MCF 10A (cell line): ENCODE data around the gene SSX2B. TPM values are rescaled to one million over a fixed set of nuclear protein-coding genes. Genes with fewer than 3 reads are reported as not detected.
A peak's percentile ranks its signal among the peaks of the same experiment; 100 is the strongest.
"Not testable (repeated sequence)": the region's sequence is repeated elsewhere in the genome, so short reads cannot be mapped to it uniquely, and the experiment has no call there.

Experiments used
- Bru-seq: library from RNA; stranded (reverse); fragments of 400-500 nt; gene quantifications from one replicate; lab custom pipeline; 2021; lab: Mats Ljungman, UMichigan
- BruChase-seq, 2 experiments: library from RNA; stranded (reverse); fragments of 400-500 nt; gene quantifications; one replicate each; lab custom pipeline; 2021; lab: Mats Ljungman, UMichigan
- BruUV-seq: library from RNA; stranded (reverse); fragments of 400-500 nt; replicated peaks from 2 replicates; lab custom pipeline; 2021; lab: Mats Ljungman, UMichigan
- CTCF ChIA-PET: fragments of 300-600 bp; sonication (Branson Sonifier 250); formaldehyde crosslinking; extraction: SDS; loops from one replicate; lab custom pipeline; 2021; ENCODE audit warnings: antibody characterized with exemption, inconsistent platforms; lab: Yijun Ruan, JAX
- POLR2A ChIA-PET: fragments of 300-600, 350-650 bp; sonication (Branson Sonifier 250); formaldehyde crosslinking; extraction: SDS; loops from one replicate; lab custom pipeline; 2020; ENCODE audit warnings: antibody characterized with exemption, inconsistent platforms; lab: Yijun Ruan, JAX
- DNase-seq: peaks from one replicate; pipeline ENCODE4 v3.0.0-alpha.2; 2018; ENCODE audit not compliant: unreplicated experiment
- H3K27ac Mint-ChIP-seq: one replicate; pipeline ENCODE4 v1.8.0; 2022; ENCODE audit warnings: mild to moderate bottlenecking, low read depth, mixed read lengths; ENCODE audit not compliant: unreplicated experiment
- H3K27me3 Mint-ChIP-seq: one replicate; pipeline ENCODE4 v1.8.0; 2022; ENCODE audit warnings: mixed read lengths; ENCODE audit not compliant: insufficient read depth, unreplicated experiment
- H3K36me3 Mint-ChIP-seq: one replicate; pipeline ENCODE4 v1.8.0; 2022; ENCODE audit warnings: mild to moderate bottlenecking, moderate library complexity, mixed read lengths; ENCODE audit not compliant: insufficient read depth, unreplicated experiment
- H3K4me1 Mint-ChIP-seq: one replicate; pipeline ENCODE4 v1.8.0; 2022; ENCODE audit warnings: mixed read lengths; ENCODE audit not compliant: insufficient read depth, unreplicated experiment
- H3K4me3 Mint-ChIP-seq: one replicate; pipeline ENCODE4 v1.8.0; 2022; ENCODE audit warnings: mild to moderate bottlenecking, moderate library complexity, mixed read lengths; ENCODE audit not compliant: unreplicated experiment
- H3K9me3 Mint-ChIP-seq: one replicate; pipeline ENCODE4 v1.8.0; 2022; ENCODE audit warnings: mixed read lengths; ENCODE audit not compliant: unreplicated experiment
- intact Hi-C: fragments of 100-400 bp; cut with micrococcal nuclease; formaldehyde crosslinking; loops from 2 replicates; pipeline ENCODE4 v1.14.1; 2022
- long read RNA-seq: library from polyadenylated mRNA; stranded (forward); transcript quantifications from one replicate; pipeline ENCODE4 v2.0.0, GENCODE V29; 2022
- total RNA-seq: library from RNA; stranded (reverse); gene quantifications from 2 replicates; pipeline ENCODE4 v1.2.3, GENCODE V29; 2022

SSX2B gene
- total RNA-seq (not detected in 2 replicates), Bru-seq, nascent RNA (not detected), BruChase-seq, experiment 1, labeled RNA remaining after a 6-hour chase (not detected), BruChase-seq, experiment 2, labeled RNA remaining after a 2-hour chase (not detected)
- long read RNA-seq: 0 reads

GRCh38 chrX:52750952-52751351 is at the start of gene SSX2B:
SSX2B (plus strand) TSS chrX:52751252; CDS start chrX:52752681, 1,429 bp downstream.
- H3K27me3 Mint-ChIP-seq, H3K4me1 Mint-ChIP-seq, intact Hi-C loops, BruUV-seq, DNase-seq, H3K27ac Mint-ChIP-seq, H3K4me3 Mint-ChIP-seq, H3K36me3 Mint-ChIP-seq, H3K9me3 Mint-ChIP-seq, POLR2A ChIA-PET, CTCF ChIA-PET: not testable (repeated sequence)

GRCh38 chrX:52707078-52707477 is 44.0 kb upstream of the SSX2B start, which contains the start of gene SSX2:
SSX2 (minus strand) TSS chrX:52707178; CDS start chrX:52705749, 1,429 bp downstream.
- DNase-seq, H3K4me1 Mint-ChIP-seq, CTCF ChIA-PET: not testable (repeated sequence)

DNA sequence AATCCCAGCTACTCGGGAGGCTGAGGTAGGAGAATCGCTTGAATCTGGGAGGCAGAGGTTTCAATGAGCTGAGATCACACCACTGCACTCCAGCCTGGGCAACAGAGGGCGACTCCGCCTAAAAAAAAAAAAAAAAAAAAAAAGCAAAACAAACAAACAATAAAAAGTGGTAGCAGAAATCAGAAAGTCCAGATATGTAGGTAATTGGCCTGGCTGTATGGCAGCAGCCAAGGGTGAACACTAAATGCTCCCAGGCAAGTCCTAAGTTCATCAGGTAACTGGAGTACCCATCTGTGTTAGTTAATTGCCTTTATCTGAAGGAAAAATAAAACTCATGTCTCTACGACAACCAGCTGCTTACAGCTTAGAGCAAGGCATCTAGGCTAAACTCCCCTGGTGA is 14.9 kb downstream of the SSX2B start:
- H3K9me3 Mint-ChIP-seq, H3K27me3 Mint-ChIP-seq, POLR2A ChIA-PET, H3K36me3 Mint-ChIP-seq, H3K27ac Mint-ChIP-seq, H3K4me3 Mint-ChIP-seq, intact Hi-C loops, H3K4me1 Mint-ChIP-seq, BruUV-seq, CTCF ChIA-PET, DNase-seq: not testable (repeated sequence)

More at GRCh38 chrX:52707078-52707477, 44.0 kb upstream of the SSX2B start, which contains the start of gene SSX2:
- intact Hi-C loops, H3K4me3 Mint-ChIP-seq, H3K9me3 Mint-ChIP-seq, POLR2A ChIA-PET, H3K27ac Mint-ChIP-seq, H3K27me3 Mint-ChIP-seq, BruUV-seq, H3K36me3 Mint-ChIP-seq: not testable (repeated sequence)

GRCh38 chrX:52773504-52773903 is 22.5 kb downstream of the SSX2B start:
- not testable (repeated sequence) for H3K27ac Mint-ChIP-seq

GRCh38 chrX:52797327-52797726 is 46.3 kb downstream of the SSX2B start, which contains the start of gene SPANXN5:
SPANXN5 (minus strand) TSS chrX:52797427; CDS start chrX:52797348, 79 bp downstream.
- CTCF ChIA-PET, H3K4me3 Mint-ChIP-seq, BruUV-seq, POLR2A ChIA-PET, H3K27ac Mint-ChIP-seq, H3K9me3 Mint-ChIP-seq, H3K4me1 Mint-ChIP-seq, H3K36me3 Mint-ChIP-seq, DNase-seq, intact Hi-C loops: not testable (repeated sequence)
- H3K27me3 Mint-ChIP-seq: peaks cover 47% of the 10 kb centered on the region

More at GRCh38 chrX:52773504-52773903, 22.5 kb downstream of the SSX2B start:
- CTCF ChIA-PET, DNase-seq, H3K27me3 Mint-ChIP-seq, H3K4me3 Mint-ChIP-seq, H3K9me3 Mint-ChIP-seq, BruUV-seq, H3K4me1 Mint-ChIP-seq, H3K36me3 Mint-ChIP-seq, intact Hi-C loops, POLR2A ChIA-PET: not testable (repeated sequence)

- intact Hi-C loops, CTCF ChIA-PET, H3K4me1 Mint-ChIP-seq, H3K36me3 Mint-ChIP-seq, H3K4me3 Mint-ChIP-seq, H3K27ac Mint-ChIP-seq, BruUV-seq, H3K9me3 Mint-ChIP-seq, POLR2A ChIA-PET: not testable (repeated sequence)
- DNase-seq: peak; percentile 16
- H3K27me3 Mint-ChIP-seq: peaks cover 52% of the 10 kb centered on the region
Observed at GRCh38 chrX:52804876-52805275, 53.8 kb downstream of the SSX2B start.

Other genes starting within 250 kb of the SSX2B start
- not detected in 2 replicates for gene XAGE1B, start 234.2 kb upstream of the SSX2B start, total RNA-seq
- not detected in 2 replicates for gene SSX7, start 96.4 kb upstream of the SSX2B start, total RNA-seq
- not detected in 2 replicates for gene SSX2, start 44.1 kb upstream of the SSX2B start, total RNA-seq
- not detected in 2 replicates for gene SPANXN5, start 46.2 kb downstream of the SSX2B start, total RNA-seq
- gene XAGE5, start 60.0 kb downstream of the SSX2B start, total RNA-seq: not detected in 2 replicates
- gene XAGE3, start 116.8 kb downstream of the SSX2B start, total RNA-seq: not detected in 2 replicates
- gene FAM156B, start 146.1 kb downstream of the SSX2B start, total RNA-seq: 13.3 and 16.5 TPM in 2 replicates
- 19.3 and 21.2 TPM in 2 replicates for gene FAM156A, start 207.3 kb downstream of the SSX2B start, total RNA-seq